Calu3 (cell line): ENCODE data around the gene TLCD5. TPM values are rescaled to one million over a fixed set of nuclear protein-coding genes. Genes with fewer than 3 reads are reported as not detected.

Experiments used
- BruUV-seq: library from RNA; stranded (reverse); fragments of 400-500 nt; replicated peaks from 2 replicates; lab custom pipeline; 2021; lab: Mats Ljungman, UMichigan
- CTCF ChIA-PET: fragments of 300-600 bp; sonication (Branson Sonifier 250); formaldehyde crosslinking; loops from one replicate; lab custom pipeline; 2022; ENCODE audit warnings: antibody characterized with exemption; lab: Charles Lee
- DNase-seq: peaks from one replicate; pipeline ENCODE4 v3.0.0; 2022
- H3K27ac Mint-ChIP-seq: one replicate; pipeline ENCODE4 v1.8.0; 2022; ENCODE audit warnings: mixed read lengths; ENCODE audit not compliant: unreplicated experiment
- H3K27me3 Mint-ChIP-seq: one replicate; pipeline ENCODE4 v1.8.0; 2022; ENCODE audit warnings: mixed read lengths; ENCODE audit not compliant: unreplicated experiment
- H3K36me3 Mint-ChIP-seq: one replicate; pipeline ENCODE4 v1.8.0; 2022; ENCODE audit warnings: mild to moderate bottlenecking, moderate library complexity, mixed read lengths; ENCODE audit not compliant: insufficient read depth, unreplicated experiment
- H3K4me1 Mint-ChIP-seq: one replicate; pipeline ENCODE4 v1.8.0; 2022; ENCODE audit warnings: mild to moderate bottlenecking, low read depth, mixed read lengths; ENCODE audit not compliant: unreplicated experiment
- H3K4me3 Mint-ChIP-seq: one replicate; pipeline ENCODE4 v1.8.0; 2022; ENCODE audit warnings: mild to moderate bottlenecking, low read depth, moderate library complexity, mixed read lengths; ENCODE audit not compliant: unreplicated experiment
- H3K9me3 Mint-ChIP-seq: one replicate; pipeline ENCODE4 v1.8.0; 2022; ENCODE audit warnings: low read depth, mixed read lengths; ENCODE audit not compliant: unreplicated experiment
- intact Hi-C: fragments of 100-400 bp; cut with micrococcal nuclease; formaldehyde crosslinking; loops from one replicate; pipeline ENCODE4 v1.10.0; 2022; ENCODE audit not compliant: unreplicated experiment
- total RNA-seq: library from RNA; stranded (reverse); gene quantifications from 2 replicates; pipeline ENCODE4 v1.2.3, GENCODE V29; 2022
- TF ChIP-seq, protein P1 (sequence below): fragments of 200-600 bp; IDR thresholded peaks from one replicate; pipeline ENCODE4 v1.8.0; 2022; ENCODE audit warnings: antibody characterized with exemption; ENCODE audit not compliant: unreplicated experiment

Gene TLCD5
- total RNA-seq, 1 experiment from 2014 or later, result 4.9 TPM

GRCh38 chr11:120378474-120378873 is 53.4 kb downstream of the TLCD5 start:
- DNase-seq, result no peak

DNA sequence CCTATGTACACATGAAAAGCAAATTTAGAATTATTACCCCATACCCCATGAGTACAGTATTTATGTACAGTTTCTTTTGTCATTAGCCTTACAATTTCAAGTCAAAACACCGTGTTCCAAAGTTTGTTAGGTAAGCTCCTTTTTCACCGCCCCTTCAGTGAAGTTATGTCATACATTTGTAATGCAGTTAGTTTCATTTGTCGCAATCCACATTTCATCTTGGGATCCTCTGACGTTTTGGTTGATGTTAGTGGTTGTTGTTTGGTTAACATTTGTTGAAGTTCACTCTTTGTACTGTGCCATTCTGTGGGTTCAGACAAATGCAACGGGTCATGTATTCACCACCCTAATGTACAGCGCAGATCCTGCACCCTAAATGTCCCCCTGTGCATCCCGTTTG is 56.3 kb downstream of the TLCD5 start:
- Mint-ChIP-seq H3K27me3 (no peaks in the 10 kb centered on the region), H3K9me3 (peaks cover 4% of the 10 kb centered on the region), H3K36me3 (no peaks in the 10 kb centered on the region), H3K4me1 (peaks cover 12% of the 10 kb centered on the region), H3K4me3 (no peak overlapping the region), H3K27ac (no peak overlapping the region)
- TF ChIP-seq, protein P1, sequence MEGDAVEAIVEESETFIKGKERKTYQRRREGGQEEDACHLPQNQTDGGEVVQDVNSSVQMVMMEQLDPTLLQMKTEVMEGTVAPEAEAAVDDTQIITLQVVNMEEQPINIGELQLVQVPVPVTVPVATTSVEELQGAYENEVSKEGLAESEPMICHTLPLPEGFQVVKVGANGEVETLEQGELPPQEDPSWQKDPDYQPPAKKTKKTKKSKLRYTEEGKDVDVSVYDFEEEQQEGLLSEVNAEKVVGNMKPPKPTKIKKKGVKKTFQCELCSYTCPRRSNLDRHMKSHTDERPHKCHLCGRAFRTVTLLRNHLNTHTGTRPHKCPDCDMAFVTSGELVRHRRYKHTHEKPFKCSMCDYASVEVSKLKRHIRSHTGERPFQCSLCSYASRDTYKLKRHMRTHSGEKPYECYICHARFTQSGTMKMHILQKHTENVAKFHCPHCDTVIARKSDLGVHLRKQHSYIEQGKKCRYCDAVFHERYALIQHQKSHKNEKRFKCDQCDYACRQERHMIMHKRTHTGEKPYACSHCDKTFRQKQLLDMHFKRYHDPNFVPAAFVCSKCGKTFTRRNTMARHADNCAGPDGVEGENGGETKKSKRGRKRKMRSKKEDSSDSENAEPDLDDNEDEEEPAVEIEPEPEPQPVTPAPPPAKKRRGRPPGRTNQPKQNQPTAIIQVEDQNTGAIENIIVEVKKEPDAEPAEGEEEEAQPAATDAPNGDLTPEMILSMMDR, result no peak
- DNase-seq, result no peak
- CTCF ChIA-PET, result no interaction called here
- no TSS peak for BruUV-seq
- intact Hi-C loops, result no loop called here

More at GRCh38 chr11:120378474-120378873, 53.4 kb downstream of the TLCD5 start:
- Mint-ChIP-seq H3K4me1 (peaks cover 12% of the 10 kb centered on the region), H3K36me3 (no peaks in the 10 kb centered on the region), H3K4me3 (no peak overlapping the region), H3K27me3 (no peaks in the 10 kb centered on the region), H3K27ac (no peak overlapping the region), H3K9me3 (peaks cover 4% of the 10 kb centered on the region)
- TF ChIP-seq, protein P1, result no peak
- CTCF ChIA-PET, result no interaction called here
- BruUV-seq, result no TSS peak
- intact Hi-C loops, result no loop called here

Other genes starting within 250 kb of the TLCD5 start
- gene TRIM29, start 187.2 kb upstream of the TLCD5 start, total RNA-seq, result 2.1 and 3.3 TPM in 2 replicates
- 11.3 and 11.6 TPM in 2 replicates for gene OAF, start 114.3 kb upstream of the TLCD5 start, total RNA-seq
- 2.6 and 3.3 TPM in 2 replicates for gene POU2F3, start 85.2 kb upstream of the TLCD5 start, total RNA-seq
- gene ARHGEF12, start 11.1 kb downstream of the TLCD5 start, total RNA-seq, result 50.0 and 55.2 TPM in 2 replicates
- gene GRIK4, start 186.4 kb downstream of the TLCD5 start, total RNA-seq, result 0.12 TPM in 1 of 2 replicates, not detected in the other